PC-9 (cell line): ENCODE results near the gene ACTR1B. TPM values are rescaled to one million over a fixed set of nuclear protein-coding genes. Genes with fewer than 3 reads are reported as not detected.

ENCODE experiments used
- BruUV-seq: library from RNA; stranded (reverse); fragments of 400-500 nt; replicated peaks from 2 replicates; lab custom pipeline; 2021; lab: Mats Ljungman, UMichigan
- CTCF ChIA-PET: fragments of 300-600 bp; sonication (Branson Sonifier 250); formaldehyde crosslinking; loops from one replicate; lab custom pipeline; 2022; ENCODE audit warnings: antibody characterized with exemption; lab: Charles Lee
- POLR2A ChIA-PET: fragments of 300-600 bp; sonication (Branson Sonifier 250); formaldehyde crosslinking; loops from one replicate; lab custom pipeline; 2022; ENCODE audit warnings: antibody characterized with exemption; ENCODE audit not compliant: unreplicated experiment; lab: Charles Lee
- DNase-seq, 2 experiments: peaks; one replicate each; pipeline versions ENCODE4 v3.0.0 to v3.0.0-alpha.2; 2015 to 2022; ENCODE audit warnings: mixed read lengths in 1 of 2
- H2AFZ ChIP-seq: fragments of 200-600 bp; sonication (generic); 2 replicates; pipeline ENCODE4 v1.8.1; 2017; ENCODE audit warnings: antibody characterized with exemption
- H3F3A ChIP-seq: fragments of 200-600 bp; sonication (generic); 2 replicates; pipeline ENCODE4 v1.8.1; 2017; ENCODE audit warnings: antibody characterized with exemption, mild to moderate bottlenecking, low read depth; ENCODE audit not compliant: insufficient read depth
- H3K27ac ChIP-seq: fragments of 200-600 bp; sonication (generic); 2 replicates; pipeline ENCODE4 v1.6.1; 2016; ENCODE audit warnings: mixed run types
- H3K27me3 ChIP-seq: fragments of 200-600 bp; sonication (generic); 2 replicates; pipeline ENCODE4 v1.6.1; 2016; ENCODE audit warnings: low read depth, mixed run types; ENCODE audit not compliant: insufficient read depth
- H3K36me3 ChIP-seq: fragments of 200-600 bp; sonication (generic); 2 replicates; pipeline ENCODE4 v1.6.1; 2016; ENCODE audit warnings: low read depth, mixed run types
- H3K4me1 ChIP-seq: fragments of 200-600 bp; sonication (generic); replicated peaks from 2 replicates; pipeline ENCODE4 v1.6.1; 2016; ENCODE audit warnings: mixed run types; ENCODE audit not compliant: insufficient read depth
- H3K4me2 ChIP-seq: fragments of 200-600 bp; sonication (generic); 2 replicates; pipeline ENCODE4 v1.6.1; 2017; ENCODE audit warnings: mixed run types
- H3K4me3 ChIP-seq: fragments of 200-600 bp; sonication (generic); 2 replicates; pipeline ENCODE4 v1.6.1; 2016; ENCODE audit warnings: mixed run types
- H3K79me2 ChIP-seq: fragments of 200-600 bp; sonication (generic); 2 replicates; pipeline ENCODE4 v1.6.1; 2017; ENCODE audit warnings: low read depth, mixed run types
- H3K9me2 ChIP-seq: fragments of 200-600 bp; sonication (generic); 2 replicates; pipeline ENCODE4 v1.8.1; 2017; ENCODE audit warnings: mild to moderate bottlenecking; ENCODE audit not compliant: insufficient read depth
- H3K9me3 ChIP-seq: fragments of 200-600 bp; sonication (generic); 2 replicates; pipeline ENCODE4 v1.8.1; 2016; ENCODE audit warnings: low read depth; ENCODE audit not compliant: insufficient read depth
- H4K20me1 ChIP-seq: fragments of 200-600 bp; sonication (generic); 2 replicates; pipeline ENCODE4 v1.8.1; 2017; ENCODE audit not compliant: insufficient read depth
- CTCF ChIP-seq: fragments of 200-600 bp; sonication (generic); conservative IDR thresholded peaks from 2 replicates; pipeline ENCODE4 v1.6.1; 2017; ENCODE audit warnings: mixed run types, antibody characterized with exemption, mild to moderate bottlenecking, moderate library complexity
- EZH2 ChIP-seq: fragments of 200-600 bp; sonication (generic); IDR thresholded peaks from 2 replicates; pipeline ENCODE4 v1.8.0; 2017; ENCODE audit warnings: antibody characterized with exemption, low read depth
- intact Hi-C: fragments of 100-400 bp; cut with micrococcal nuclease; formaldehyde crosslinking; loops from one replicate; pipeline ENCODE4 v1.10.0; 2022; ENCODE audit not compliant: unreplicated experiment
- total RNA-seq: library from RNA; stranded (reverse); gene quantifications from 2 replicates; pipeline ENCODE4 v1.2.3, GENCODE V29; 2021

Gene ACTR1B
- total RNA-seq, 1 experiment from 2014 or later = 49.9 TPM

- Histone ChIP-seq H3K27me3 (peaks cover 19% of the 10 kb centered on the region; the same call in 1 of the 2 replicates), H3K9me2 (no peaks in the 10 kb centered on the region), H3K4me2 (no peak overlapping the region), H3F3A (no peaks in the 10 kb centered on the region), H4K20me1 (no peaks in the 10 kb centered on the region), H3K36me3 (no peaks in the 10 kb centered on the region), H3K4me1 (no peaks in the 10 kb centered on the region), H3K9me3 (no peaks in the 10 kb centered on the region), H3K27ac (no peak overlapping the region), H3K4me3 (no peak overlapping the region), H3K79me2 (no peaks in the 10 kb centered on the region), H2AFZ (no peak overlapping the region)
- POLR2A ChIA-PET = no interaction called here
- no peak for TF ChIP-seq EZH2
- no peak for TF ChIP-seq CTCF
- BruUV-seq = no TSS peak
- CTCF ChIA-PET = interaction anchor here (0.6 kb wide), 1 partner anchor 61 kb away, joined by 3 read pairs; no protein-coding TSS in a partner anchor
- intact Hi-C loops = loop anchor here (5.0 kb wide), 1 partner anchor 482 kb away; no protein-coding TSS in a partner anchor
- DNase-seq = no peak
Measured at GRCh38 chr2:97704989-97705388, 41.1 kb upstream of the ACTR1B start.

DNA sequence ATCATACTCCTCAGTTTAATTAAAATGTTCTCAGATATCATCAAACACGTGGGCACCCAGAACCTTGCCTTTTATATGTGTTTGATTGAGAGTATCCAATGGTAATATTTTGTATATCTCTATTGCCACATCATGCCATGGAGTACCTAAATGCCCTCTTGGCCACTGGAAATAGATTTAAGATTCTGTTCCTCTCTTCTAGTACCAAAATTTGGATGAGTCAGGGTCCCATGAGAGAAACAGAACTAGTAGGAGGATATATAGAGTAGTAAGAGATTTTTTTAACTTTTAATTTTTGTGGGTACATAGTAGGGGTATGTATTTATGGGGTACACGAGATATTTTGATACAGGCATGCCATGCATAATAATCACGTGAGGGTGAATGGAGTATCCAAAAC is 39.9 kb upstream of the ACTR1B start:
- intact Hi-C loops = loop anchor here (5.0 kb wide), 1 partner anchor 484 kb away; no protein-coding TSS in a partner anchor
- POLR2A ChIA-PET = no interaction called here
- CTCF ChIA-PET = no interaction called here

GRCh38 chr2:97702731-97703470 is 39.1 kb upstream of the ACTR1B start:
- BruUV-seq = no TSS peak
- intact Hi-C loops = loop anchor here (5.0 kb wide), 1 partner anchor 484 kb away; no protein-coding TSS in a partner anchor

More for the DNA sequence above, 39.9 kb upstream of the ACTR1B start:
- H3K9me2 ChIP-seq = no peaks in the 10 kb centered on the region
- no peaks in the 10 kb centered on the region for H4K20me1 ChIP-seq
- no peak overlapping the region for H3K4me2 ChIP-seq
- TF ChIP-seq CTCF = no peak
- TF ChIP-seq EZH2 = no peak
- peaks cover under 1% of the 10 kb centered on the region; the same call in 1 of the 2 replicates for H3F3A ChIP-seq
- DNase-seq = no peak
- no peaks in the 10 kb centered on the region for H3K79me2 ChIP-seq
- H3K36me3 ChIP-seq = no peaks in the 10 kb centered on the region
- no TSS peak for BruUV-seq
- H3K4me3 ChIP-seq = no peak overlapping the region
- no peaks in the 10 kb centered on the region for H3K9me3 ChIP-seq
- H3K27me3 ChIP-seq = peaks cover 19% of the 10 kb centered on the region; the same call in 1 of the 2 replicates
- no peak overlapping the region for H3K27ac ChIP-seq
- H2AFZ ChIP-seq = no peak overlapping the region
- no peaks in the 10 kb centered on the region for H3K4me1 ChIP-seq

More at GRCh38 chr2:97702731-97703470, 39.1 kb upstream of the ACTR1B start:
- Histone ChIP-seq H4K20me1 (no peaks in the 10 kb centered on the region), H2AFZ (no peak overlapping the region), H3K9me3 (no peaks in the 10 kb centered on the region), H3F3A (peaks cover 9% of the 10 kb centered on the region; the same call in 1 of the 2 replicates), H3K27me3 (peaks cover 15% of the 10 kb centered on the region; the same call in 1 of the 2 replicates), H3K36me3 (no peaks in the 10 kb centered on the region), H3K27ac (no peak overlapping the region), H3K4me3 (no peak overlapping the region), H3K4me2 (no peak overlapping the region), H3K9me2 (no peaks in the 10 kb centered on the region), H3K4me1 (no peaks in the 10 kb centered on the region), H3K79me2 (no peaks in the 10 kb centered on the region)
- TF ChIP-seq EZH2 (no peak), CTCF (no peak)
- DNase-seq = no peak
- CTCF ChIA-PET = no interaction called here
- POLR2A ChIA-PET = no interaction called here
